ENCODE data around the gene AMBP. TPM values are rescaled to one million over a fixed set of nuclear protein-coding genes. Genes with fewer than 3 reads are reported as not detected.
A peak's percentile ranks its signal among the peaks of the same experiment; 100 is the strongest.

The AMBP gene
- total and polyA plus RNA-seq, 2 donors from 2014 or later, result 5.3 to 43.5 TPM

DNA sequence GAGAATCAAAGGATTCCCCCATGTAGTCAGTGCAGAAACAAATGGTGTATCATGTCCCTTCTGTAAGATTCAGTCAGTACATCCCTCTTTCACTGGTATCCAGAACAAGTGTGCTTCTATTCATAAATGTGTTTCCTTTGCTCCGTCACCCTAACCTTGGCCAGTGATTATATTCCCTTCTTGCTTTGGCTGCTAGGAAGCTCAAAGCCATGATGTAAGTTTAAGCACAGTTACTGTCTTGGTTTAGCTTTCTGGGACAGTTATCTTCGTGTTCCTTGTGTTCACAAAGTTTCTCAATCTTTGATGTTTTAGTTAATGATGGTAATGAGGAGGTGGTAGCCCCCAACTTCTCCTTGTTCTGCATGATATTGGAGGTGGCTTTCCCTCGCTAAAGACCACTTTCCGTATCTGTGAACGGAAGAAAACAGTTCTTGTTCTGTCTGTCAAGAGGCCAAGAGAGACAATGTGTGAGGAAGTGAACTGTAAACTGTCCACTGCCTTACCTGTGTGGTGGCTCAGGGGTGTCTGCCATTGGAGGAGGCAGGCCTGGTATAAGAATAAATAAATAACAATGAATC lies 2.2 kb upstream of the AMBP start:
- no peak overlapping the region for H3K4me3 ChIP-seq (ENCODE audit: low read length in 3 of 3)

DNA sequence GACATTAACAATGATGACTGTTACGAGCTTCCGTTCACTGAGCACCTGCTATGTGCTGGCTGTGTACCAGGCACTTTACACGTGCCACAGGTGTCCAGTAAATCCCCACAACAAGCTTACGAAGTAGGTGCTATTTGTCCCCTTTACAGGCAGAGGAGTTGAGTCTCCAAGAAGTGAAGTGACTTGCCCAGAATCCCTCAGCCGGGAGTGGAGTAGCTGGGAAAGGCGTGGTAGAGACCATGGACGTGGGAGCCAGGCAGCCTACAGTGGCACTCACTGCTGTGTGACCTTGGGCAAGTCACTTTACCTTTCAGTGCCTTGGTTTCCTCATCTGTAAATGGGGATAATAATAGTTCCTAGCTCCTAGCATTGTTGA lies 669 bp upstream of the AMBP start:
- no peaks in the 10 kb centered on the region for H3K27me3 ChIP-seq (ENCODE audit: control insufficient read depth, insufficient read depth, low read length)
- no peak overlapping the region for H3K4me3 ChIP-seq (ENCODE audit: low read length in 3 of 3)
- no peaks in the 10 kb centered on the region for H3K36me3 ChIP-seq (ENCODE audit: control insufficient read depth in 2 of 3, insufficient read depth in 3 of 3, low read length in 3 of 3)
- TF ChIP-seq, protein P1, sequence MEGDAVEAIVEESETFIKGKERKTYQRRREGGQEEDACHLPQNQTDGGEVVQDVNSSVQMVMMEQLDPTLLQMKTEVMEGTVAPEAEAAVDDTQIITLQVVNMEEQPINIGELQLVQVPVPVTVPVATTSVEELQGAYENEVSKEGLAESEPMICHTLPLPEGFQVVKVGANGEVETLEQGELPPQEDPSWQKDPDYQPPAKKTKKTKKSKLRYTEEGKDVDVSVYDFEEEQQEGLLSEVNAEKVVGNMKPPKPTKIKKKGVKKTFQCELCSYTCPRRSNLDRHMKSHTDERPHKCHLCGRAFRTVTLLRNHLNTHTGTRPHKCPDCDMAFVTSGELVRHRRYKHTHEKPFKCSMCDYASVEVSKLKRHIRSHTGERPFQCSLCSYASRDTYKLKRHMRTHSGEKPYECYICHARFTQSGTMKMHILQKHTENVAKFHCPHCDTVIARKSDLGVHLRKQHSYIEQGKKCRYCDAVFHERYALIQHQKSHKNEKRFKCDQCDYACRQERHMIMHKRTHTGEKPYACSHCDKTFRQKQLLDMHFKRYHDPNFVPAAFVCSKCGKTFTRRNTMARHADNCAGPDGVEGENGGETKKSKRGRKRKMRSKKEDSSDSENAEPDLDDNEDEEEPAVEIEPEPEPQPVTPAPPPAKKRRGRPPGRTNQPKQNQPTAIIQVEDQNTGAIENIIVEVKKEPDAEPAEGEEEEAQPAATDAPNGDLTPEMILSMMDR (IDR thresholded peaks at IDR 0.05; ENCODE audit: borderline replicate concordance, extremely low read depth, insufficient read depth), result no peak
- FAIRE-seq (no peak), DNase-seq (peak in 1 of 5 donors; percentile 49)
- H3K4me1 ChIP-seq (ENCODE audit: control insufficient read depth in 2 of 3, insufficient read depth in 2 of 3, low read depth in 1 of 3, low read length in 3 of 3), result peaks cover 0 to 28% (median 24%) of the 10 kb centered on the region in 3 donors
- intact Hi-C loops (cut with DNase I), result no loop called here
- no peak overlapping the region for H3K9ac ChIP-seq (ENCODE audit: low read length in 3 of 3)
- H3K27ac ChIP-seq (ENCODE audit: low read depth in 2 of 2, low read length in 2 of 2), result no peak overlapping the region
- no peaks in the 10 kb centered on the region for H3K9me3 ChIP-seq (ENCODE audit: control insufficient read depth in 2 of 3, insufficient read depth in 1 of 3, low read length in 3 of 3)

More for the DNA sequence above, 2.2 kb upstream of the AMBP start:
- no peaks in the 10 kb centered on the region for H3K9me3 ChIP-seq (ENCODE audit: control insufficient read depth in 2 of 3, insufficient read depth in 1 of 3, low read length in 3 of 3)
- H3K9ac ChIP-seq (ENCODE audit: low read length in 3 of 3), result no peak overlapping the region
- H3K27ac ChIP-seq (ENCODE audit: low read depth in 2 of 2, low read length in 2 of 2), result peak overlapping the region; percentile 26 to 65
- DNase-seq (peak in 1 of 5 donors; percentile 12), FAIRE-seq (no peak)
- TF ChIP-seq, protein P1 (IDR thresholded peaks at IDR 0.05; ENCODE audit: borderline replicate concordance, extremely low read depth, insufficient read depth), result no peak
- no peaks in the 10 kb centered on the region for H3K36me3 ChIP-seq (ENCODE audit: control insufficient read depth in 2 of 3, insufficient read depth in 3 of 3, low read length in 3 of 3)
- no peaks in the 10 kb centered on the region for H3K27me3 ChIP-seq (ENCODE audit: control insufficient read depth, insufficient read depth, low read length)
- intact Hi-C loops (cut with DNase I), result loop anchor here (10.0 kb wide), 1 partner anchor 215 kb away; no protein-coding TSS in a partner anchor
- peaks cover 0 to 30% (median 24%) of the 10 kb centered on the region in 3 donors for H3K4me1 ChIP-seq (ENCODE audit: control insufficient read depth in 2 of 3, insufficient read depth in 2 of 3, low read depth in 1 of 3, low read length in 3 of 3)

DNA sequence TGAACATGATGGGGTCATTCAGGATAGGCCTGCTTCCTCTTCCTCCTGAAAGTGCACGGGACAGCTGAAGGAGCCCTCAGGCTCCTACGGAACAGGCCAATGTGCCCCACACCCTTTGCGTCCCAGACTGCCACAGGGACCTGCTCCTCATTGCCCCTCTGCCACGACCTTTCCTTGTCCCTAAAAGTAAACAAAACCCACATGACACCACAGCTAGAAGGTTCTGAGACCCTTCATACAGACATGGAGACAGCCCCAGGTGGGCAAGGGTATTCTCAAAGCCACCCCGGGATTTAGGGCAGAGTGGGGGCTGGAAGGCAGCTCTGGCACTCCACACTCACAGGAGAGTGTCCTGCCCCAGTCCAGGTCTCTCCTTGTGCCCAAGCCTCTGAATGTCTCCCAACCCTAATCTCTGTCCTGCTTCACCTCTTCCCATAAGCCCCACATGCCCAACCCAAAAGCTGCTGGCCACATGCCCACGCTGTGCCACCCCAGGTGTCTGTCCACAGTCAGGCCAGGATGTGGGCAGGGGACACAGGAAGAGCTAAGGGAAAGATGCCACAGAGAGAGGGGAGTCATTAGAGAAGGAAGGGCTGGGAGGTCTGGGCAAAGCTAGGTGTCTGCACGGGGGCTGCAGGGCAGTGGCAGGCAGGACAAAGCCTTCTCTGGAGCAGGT lies 800 bp downstream of the AMBP start:
- DNase-seq, result no peak
- H3K9ac ChIP-seq (ENCODE audit: low read length in 3 of 3), result no peak overlapping the region
- TF ChIP-seq, protein P1 (IDR thresholded peaks at IDR 0.05; ENCODE audit: borderline replicate concordance, extremely low read depth, insufficient read depth), result no peak
- no peak for FAIRE-seq
- H3K27ac ChIP-seq (ENCODE audit: low read depth in 2 of 2, low read length in 2 of 2), result no peak overlapping the region
- H3K9me3 ChIP-seq (ENCODE audit: control insufficient read depth in 2 of 3, insufficient read depth in 1 of 3, low read length in 3 of 3), result no peaks in the 10 kb centered on the region
- peaks cover 0 to 29% (median 23%) of the 10 kb centered on the region in 3 donors for H3K4me1 ChIP-seq (ENCODE audit: control insufficient read depth in 2 of 3, insufficient read depth in 2 of 3, low read depth in 1 of 3, low read length in 3 of 3)
- H3K36me3 ChIP-seq (ENCODE audit: control insufficient read depth in 2 of 3, insufficient read depth in 3 of 3, low read length in 3 of 3), result no peaks in the 10 kb centered on the region
- no peak overlapping the region for H3K4me3 ChIP-seq (ENCODE audit: low read length in 3 of 3)
- intact Hi-C loops (cut with DNase I), result no loop called here
- no peaks in the 10 kb centered on the region for H3K27me3 ChIP-seq (ENCODE audit: control insufficient read depth, insufficient read depth, low read length)

All from kidney (tissue), 14 donors.